ENCODE measurements around the gene UNC79.
"Not testable (repeated sequence)": the region's sequence is repeated elsewhere in the genome, so short reads cannot be mapped to it uniquely, and the experiment has no call there.

The UNC79 gene

GRCh38 chr14:93493054-93493453 is 62.3 kb downstream of the UNC79 start:
- TF ChIP-seq, protein P1, sequence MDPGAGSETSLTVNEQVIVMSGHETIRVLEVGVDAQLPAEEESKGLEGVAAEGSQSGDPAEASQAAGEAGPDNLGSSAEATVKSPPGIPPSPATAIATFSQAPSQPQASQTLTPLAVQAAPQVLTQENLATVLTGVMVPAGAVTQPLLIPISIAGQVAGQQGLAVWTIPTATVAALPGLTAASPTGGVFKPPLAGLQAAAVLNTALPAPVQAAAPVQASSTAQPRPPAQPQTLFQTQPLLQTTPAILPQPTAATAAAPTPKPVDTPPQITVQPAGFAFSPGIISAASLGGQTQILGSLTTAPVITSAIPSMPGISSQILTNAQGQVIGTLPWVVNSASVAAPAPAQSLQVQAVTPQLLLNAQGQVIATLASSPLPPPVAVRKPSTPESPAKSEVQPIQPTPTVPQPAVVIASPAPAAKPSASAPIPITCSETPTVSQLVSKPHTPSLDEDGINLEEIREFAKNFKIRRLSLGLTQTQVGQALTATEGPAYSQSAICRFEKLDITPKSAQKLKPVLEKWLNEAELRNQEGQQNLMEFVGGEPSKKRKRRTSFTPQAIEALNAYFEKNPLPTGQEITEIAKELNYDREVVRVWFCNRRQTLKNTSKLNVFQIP (CRISPR knock-in tag; IDR thresholded peaks at IDR 0.05; ENCODE audit: borderline replicate concordance, low read depth), result no peak
- no peak for TF ChIP-seq ZNF8 (CRISPR knock-in tag; IDR thresholded peaks at IDR 0.05)
- TF ChIP-seq TCF4 (CRISPR knock-in tag; IDR thresholded peaks at IDR 0.05; ENCODE audit: borderline replicate concordance), result no peak
- TF ChIP-seq TSHZ2 (CRISPR knock-in tag; IDR thresholded peaks at IDR 0.05), result no peak
- no peak for TF ChIP-seq ZNF565 (CRISPR knock-in tag; conservative IDR thresholded peaks at IDR 0.05; ENCODE audit: low read depth)
- no peak for TF ChIP-seq OSR1 (CRISPR knock-in tag; IDR thresholded peaks at IDR 0.05)
- TF ChIP-seq BACH2 (CRISPR knock-in tag; IDR thresholded peaks at IDR 0.05; ENCODE audit: borderline replicate concordance), result no peak
- TF ChIP-seq, protein P2, sequence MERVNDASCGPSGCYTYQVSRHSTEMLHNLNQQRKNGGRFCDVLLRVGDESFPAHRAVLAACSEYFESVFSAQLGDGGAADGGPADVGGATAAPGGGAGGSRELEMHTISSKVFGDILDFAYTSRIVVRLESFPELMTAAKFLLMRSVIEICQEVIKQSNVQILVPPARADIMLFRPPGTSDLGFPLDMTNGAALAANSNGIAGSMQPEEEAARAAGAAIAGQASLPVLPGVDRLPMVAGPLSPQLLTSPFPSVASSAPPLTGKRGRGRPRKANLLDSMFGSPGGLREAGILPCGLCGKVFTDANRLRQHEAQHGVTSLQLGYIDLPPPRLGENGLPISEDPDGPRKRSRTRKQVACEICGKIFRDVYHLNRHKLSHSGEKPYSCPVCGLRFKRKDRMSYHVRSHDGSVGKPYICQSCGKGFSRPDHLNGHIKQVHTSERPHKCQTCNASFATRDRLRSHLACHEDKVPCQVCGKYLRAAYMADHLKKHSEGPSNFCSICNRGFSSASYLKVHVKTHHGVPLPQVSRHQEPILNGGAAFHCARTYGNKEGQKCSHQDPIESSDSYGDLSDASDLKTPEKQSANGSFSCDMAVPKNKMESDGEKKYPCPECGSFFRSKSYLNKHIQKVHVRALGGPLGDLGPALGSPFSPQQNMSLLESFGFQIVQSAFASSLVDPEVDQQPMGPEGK (CRISPR knock-in tag; IDR thresholded peaks at IDR 0.05; ENCODE audit: borderline replicate concordance), result no peak
- no peak for TF ChIP-seq ZFP3 (CRISPR knock-in tag; IDR thresholded peaks at IDR 0.05)
- TF ChIP-seq ZFP30 (CRISPR knock-in tag; IDR thresholded peaks at IDR 0.05), result no peak
- TF ChIP-seq GLIS3 (CRISPR knock-in tag; IDR thresholded peaks at IDR 0.05), result no peak
- no peak for TF ChIP-seq ISL1 (CRISPR knock-in tag; IDR thresholded peaks at IDR 0.05)
- no peak for TF ChIP-seq ARNTL (CRISPR knock-in tag; IDR thresholded peaks at IDR 0.05; ENCODE audit: borderline replicate concordance, low read depth)
- no peak for TF ChIP-seq CSDC2 (CRISPR knock-in tag; IDR thresholded peaks at IDR 0.05)
- TF ChIP-seq SNAI2 (CRISPR knock-in tag; IDR thresholded peaks at IDR 0.05), result no peak
- ATAC-seq, result no peak

DNA sequence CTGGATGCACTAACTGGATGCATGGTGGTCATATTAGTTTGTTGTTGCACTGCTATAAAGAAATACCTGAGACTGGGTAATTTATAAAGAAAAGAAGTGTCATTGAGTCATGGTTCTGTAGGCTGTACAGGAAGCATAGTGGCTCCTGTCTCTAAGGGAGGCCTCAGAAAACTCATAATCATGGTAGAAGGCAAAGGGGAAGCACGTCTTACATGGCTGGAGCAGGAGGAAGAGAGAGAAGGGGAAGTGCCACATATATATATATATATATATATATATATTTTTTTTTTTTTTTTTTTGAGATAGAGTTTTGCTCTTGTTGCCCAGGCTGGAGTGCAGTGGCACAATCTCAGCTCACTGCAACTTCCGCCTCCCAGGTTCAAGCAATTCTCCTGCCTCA is 62.9 kb downstream of the UNC79 start:
- not testable (repeated sequence) for ATAC-seq

DNA sequence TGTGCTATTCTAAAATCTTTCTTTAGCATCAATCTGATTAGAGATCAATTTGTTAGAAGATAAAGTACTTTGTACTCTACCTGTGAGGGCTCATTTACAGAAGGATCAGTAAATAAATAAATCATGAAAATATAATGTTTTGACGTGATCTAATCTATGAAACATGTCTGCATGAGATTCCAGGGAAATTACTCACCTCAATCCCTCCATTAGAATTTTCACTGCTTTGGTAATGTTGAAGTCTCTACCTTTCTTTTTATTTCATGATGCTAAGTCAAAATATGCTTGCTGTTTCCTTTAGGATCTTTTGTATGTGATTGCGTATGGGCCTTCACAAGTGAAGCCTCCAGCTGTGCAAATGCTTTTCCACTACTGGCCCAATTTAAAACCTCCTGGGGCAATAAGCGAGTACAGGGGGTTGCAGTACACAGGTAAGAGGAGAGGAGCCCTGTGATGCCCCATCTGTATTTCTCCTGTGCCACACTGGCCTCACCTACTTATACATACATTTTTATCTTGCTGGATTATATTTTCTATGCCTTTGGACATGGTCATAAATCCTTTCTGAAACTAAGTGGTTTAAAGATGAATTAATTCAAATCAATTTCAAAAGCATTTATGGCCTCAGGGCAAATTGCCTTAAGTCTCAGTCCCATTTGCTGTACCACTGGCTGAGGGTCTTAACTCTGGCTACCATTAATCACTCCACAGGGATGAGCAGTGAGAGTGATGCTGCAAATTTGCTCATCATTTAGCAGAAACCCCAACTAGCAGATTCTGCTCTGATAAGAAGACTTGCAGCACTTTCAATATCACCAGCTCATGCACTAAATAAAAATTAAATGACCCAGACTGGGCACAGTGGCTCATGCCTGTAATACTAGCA is 66.4 kb downstream of the UNC79 start:
- no peak for TF ChIP-seq CSDC2 (CRISPR knock-in tag; IDR thresholded peaks at IDR 0.05)
- TF ChIP-seq OSR1 (CRISPR knock-in tag; IDR thresholded peaks at IDR 0.05), result no peak
- TF ChIP-seq RARB (CRISPR knock-in tag; IDR thresholded peaks at IDR 0.05), result no peak
- no peak for TF ChIP-seq ZNF8 (CRISPR knock-in tag; IDR thresholded peaks at IDR 0.05)
- TF ChIP-seq TOX (CRISPR knock-in tag; IDR thresholded peaks at IDR 0.05; ENCODE audit: borderline replicate concordance), result no peak
- TF ChIP-seq, protein P3, sequence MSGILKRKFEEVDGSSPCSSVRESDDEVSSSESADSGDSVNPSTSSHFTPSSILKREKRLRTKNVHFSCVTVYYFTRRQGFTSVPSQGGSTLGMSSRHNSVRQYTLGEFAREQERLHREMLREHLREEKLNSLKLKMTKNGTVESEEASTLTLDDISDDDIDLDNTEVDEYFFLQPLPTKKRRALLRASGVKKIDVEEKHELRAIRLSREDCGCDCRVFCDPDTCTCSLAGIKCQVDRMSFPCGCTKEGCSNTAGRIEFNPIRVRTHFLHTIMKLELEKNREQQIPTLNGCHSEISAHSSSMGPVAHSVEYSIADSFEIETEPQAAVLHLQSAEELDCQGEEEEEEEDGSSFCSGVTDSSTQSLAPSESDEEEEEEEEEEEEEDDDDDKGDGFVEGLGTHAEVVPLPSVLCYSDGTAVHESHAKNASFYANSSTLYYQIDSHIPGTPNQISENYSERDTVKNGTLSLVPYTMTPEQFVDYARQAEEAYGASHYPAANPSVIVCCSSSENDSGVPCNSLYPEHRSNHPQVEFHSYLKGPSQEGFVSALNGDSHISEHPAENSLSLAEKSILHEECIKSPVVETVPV (CRISPR knock-in tag; IDR thresholded peaks at IDR 0.05), result no peak
- TF ChIP-seq TCF4 (CRISPR knock-in tag; IDR thresholded peaks at IDR 0.05; ENCODE audit: borderline replicate concordance), result no peak
- TF ChIP-seq BACH2 (CRISPR knock-in tag; IDR thresholded peaks at IDR 0.05; ENCODE audit: borderline replicate concordance), result no peak
- no peak for ATAC-seq

GRCh38 chr14:93510056-93510455 is 79.3 kb downstream of the UNC79 start:
- no peak for ATAC-seq
- no peak for TF ChIP-seq ZFP3 (CRISPR knock-in tag; IDR thresholded peaks at IDR 0.05)
- TF ChIP-seq, protein P4, sequence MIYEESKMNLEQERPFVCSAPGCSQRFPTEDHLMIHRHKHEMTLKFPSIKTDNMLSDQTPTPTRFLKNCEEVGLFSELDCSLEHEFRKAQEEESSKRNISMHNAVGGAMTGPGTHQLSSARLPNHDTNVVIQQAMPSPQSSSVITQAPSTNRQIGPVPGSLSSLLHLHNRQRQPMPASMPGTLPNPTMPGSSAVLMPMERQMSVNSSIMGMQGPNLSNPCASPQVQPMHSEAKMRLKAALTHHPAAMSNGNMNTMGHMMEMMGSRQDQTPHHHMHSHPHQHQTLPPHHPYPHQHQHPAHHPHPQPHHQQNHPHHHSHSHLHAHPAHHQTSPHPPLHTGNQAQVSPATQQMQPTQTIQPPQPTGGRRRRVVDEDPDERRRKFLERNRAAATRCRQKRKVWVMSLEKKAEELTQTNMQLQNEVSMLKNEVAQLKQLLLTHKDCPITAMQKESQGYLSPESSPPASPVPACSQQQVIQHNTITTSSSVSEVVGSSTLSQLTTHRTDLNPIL (CRISPR knock-in tag; IDR thresholded peaks at IDR 0.05; ENCODE audit: low read depth), result no peak
- TF ChIP-seq TCF4 (CRISPR knock-in tag; IDR thresholded peaks at IDR 0.05; ENCODE audit: borderline replicate concordance), result no peak
- no peak for TF ChIP-seq TSHZ2 (CRISPR knock-in tag; IDR thresholded peaks at IDR 0.05)
- no peak for TF ChIP-seq TOX (CRISPR knock-in tag; IDR thresholded peaks at IDR 0.05; ENCODE audit: borderline replicate concordance)
- TF ChIP-seq ZNF70 (CRISPR knock-in tag; IDR thresholded peaks at IDR 0.05), result no peak
- no peak for TF ChIP-seq ISL1 (CRISPR knock-in tag; IDR thresholded peaks at IDR 0.05)
- TF ChIP-seq, protein P2 (CRISPR knock-in tag; IDR thresholded peaks at IDR 0.05; ENCODE audit: borderline replicate concordance), result no peak
- no peak for TF ChIP-seq GLIS3 (CRISPR knock-in tag; IDR thresholded peaks at IDR 0.05)
- TF ChIP-seq ZNF8 (CRISPR knock-in tag; IDR thresholded peaks at IDR 0.05), result no peak
